ENCODE measurements around the gene C1orf159.

- TF ChIP-seq CTCF (IDR thresholded peaks at IDR 0.05; ENCODE audit: low read length), result no peak
- TF ChIP-seq EZH2phosphoT487 (IDR thresholded peaks at IDR 0.05; ENCODE audit: low read length), result no peak
Observed at GRCh38 chr1:1144843-1145546, 29.1 kb upstream of the C1orf159 start.
